Measurements from ENCODE around the gene GAPDH.
A peak's percentile ranks its signal among the peaks of the same experiment; 100 is the strongest.

GAPDH gene

DNA sequence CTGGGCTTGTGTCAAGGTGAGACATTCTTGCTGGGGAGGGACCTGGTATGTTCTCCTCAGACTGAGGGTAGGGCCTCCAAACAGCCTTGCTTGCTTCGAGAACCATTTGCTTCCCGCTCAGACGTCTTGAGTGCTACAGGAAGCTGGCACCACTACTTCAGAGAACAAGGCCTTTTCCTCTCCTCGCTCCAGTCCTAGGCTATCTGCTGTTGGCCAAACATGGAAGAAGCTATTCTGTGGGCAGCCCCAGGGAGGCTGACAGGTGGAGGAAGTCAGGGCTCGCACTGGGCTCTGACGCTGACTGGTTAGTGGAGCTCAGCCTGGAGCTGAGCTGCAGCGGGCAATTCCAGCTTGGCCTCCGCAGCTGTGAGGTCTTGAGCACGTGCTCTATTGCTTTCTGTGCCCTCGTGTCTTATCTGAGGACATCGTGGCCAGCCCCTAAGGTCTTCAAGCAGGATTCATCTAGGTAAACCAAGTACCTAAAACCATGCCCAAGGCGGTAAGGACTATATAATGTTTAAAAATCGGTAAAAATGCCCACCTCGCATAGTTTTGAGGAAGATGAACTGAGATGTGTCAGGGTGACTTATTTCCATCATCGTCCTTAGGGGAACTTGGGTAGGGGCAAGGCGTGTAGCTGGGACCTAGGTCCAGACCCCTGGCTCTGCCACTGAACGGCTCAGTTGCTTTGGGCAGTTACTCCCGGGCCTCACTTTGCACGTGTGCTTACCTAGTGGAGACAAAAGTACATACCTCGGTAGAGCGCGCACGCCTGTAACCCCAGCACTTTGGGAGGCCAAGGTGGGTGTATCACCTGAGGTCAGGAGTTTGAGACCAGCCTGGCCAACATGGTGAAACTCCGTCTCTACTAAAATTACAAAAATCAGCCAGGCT, 4.3 kb downstream of the GAPDH start:
- no peak for DNase-seq (ENCODE audit: low read depth)
- H3K4me3 ChIP-seq (ENCODE audit: low read depth, low read length), result no peak overlapping the region
- TF ChIP-seq, protein P1, sequence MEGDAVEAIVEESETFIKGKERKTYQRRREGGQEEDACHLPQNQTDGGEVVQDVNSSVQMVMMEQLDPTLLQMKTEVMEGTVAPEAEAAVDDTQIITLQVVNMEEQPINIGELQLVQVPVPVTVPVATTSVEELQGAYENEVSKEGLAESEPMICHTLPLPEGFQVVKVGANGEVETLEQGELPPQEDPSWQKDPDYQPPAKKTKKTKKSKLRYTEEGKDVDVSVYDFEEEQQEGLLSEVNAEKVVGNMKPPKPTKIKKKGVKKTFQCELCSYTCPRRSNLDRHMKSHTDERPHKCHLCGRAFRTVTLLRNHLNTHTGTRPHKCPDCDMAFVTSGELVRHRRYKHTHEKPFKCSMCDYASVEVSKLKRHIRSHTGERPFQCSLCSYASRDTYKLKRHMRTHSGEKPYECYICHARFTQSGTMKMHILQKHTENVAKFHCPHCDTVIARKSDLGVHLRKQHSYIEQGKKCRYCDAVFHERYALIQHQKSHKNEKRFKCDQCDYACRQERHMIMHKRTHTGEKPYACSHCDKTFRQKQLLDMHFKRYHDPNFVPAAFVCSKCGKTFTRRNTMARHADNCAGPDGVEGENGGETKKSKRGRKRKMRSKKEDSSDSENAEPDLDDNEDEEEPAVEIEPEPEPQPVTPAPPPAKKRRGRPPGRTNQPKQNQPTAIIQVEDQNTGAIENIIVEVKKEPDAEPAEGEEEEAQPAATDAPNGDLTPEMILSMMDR (conservative IDR thresholded peaks at IDR 0.05; ENCODE audit: low read depth, low read length), result no peak

DNA sequence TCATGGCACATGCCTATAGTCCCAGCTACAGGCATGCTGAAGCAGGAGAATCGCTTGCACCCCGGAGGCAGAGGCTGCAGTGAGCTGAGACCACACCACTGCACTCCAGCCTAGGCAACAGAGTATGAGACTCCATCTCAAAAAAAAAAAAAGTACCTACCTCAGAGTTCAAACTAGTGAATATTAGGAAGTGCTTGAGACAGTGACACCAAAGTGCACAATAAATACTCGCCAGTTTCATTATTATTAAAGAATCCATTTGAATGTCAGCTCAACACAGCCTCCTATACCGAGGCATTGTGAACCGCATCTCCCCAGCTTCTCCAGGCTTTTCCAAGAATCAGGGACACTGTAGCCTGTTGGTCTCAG, 5.0 kb downstream of the GAPDH start:
- TF ChIP-seq, protein P1 (conservative IDR thresholded peaks at IDR 0.05; ENCODE audit: low read depth, low read length), result no peak
- no peak overlapping the region for H3K4me3 ChIP-seq (ENCODE audit: low read depth, low read length)
- DNase-seq (ENCODE audit: low read depth), result no peak

DNA sequence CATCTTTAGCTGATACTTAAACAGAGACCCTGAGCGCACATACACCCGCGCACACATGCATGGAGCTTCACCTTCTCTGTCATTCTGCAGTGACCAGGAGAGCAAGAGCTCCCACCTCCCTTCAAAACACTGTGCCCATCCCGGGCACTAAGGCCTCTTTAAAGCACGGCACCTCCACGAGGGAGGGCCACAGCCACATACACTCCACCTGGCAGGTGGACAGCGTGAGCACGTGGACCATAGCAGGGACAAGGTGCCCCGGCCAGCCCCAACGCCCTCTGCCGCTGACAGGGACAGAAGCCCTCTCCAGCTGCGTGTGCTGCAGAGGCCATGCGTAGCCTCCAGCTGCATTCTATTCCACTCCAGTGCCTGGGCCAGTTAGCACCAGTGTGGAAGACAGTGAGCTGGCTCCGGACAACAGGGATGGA, 5.4 kb downstream of the GAPDH start:
- H3K4me3 ChIP-seq (ENCODE audit: low read depth, low read length), result no peak overlapping the region
- no peak for DNase-seq (ENCODE audit: low read depth)
- TF ChIP-seq, protein P1 (conservative IDR thresholded peaks at IDR 0.05; ENCODE audit: low read depth, low read length), result no peak

GRCh38 chr12:6540181-6540877, 6.0 kb downstream of the GAPDH start:
- peak overlapping the region; percentile 14 for H3K4me3 ChIP-seq (ENCODE audit: low read depth, low read length)
- DNase-seq (ENCODE audit: low read depth), result peak; percentile 90

GRCh38 chr12:6541371-6542165, 7.3 kb downstream of the GAPDH start:
- no peak for DNase-seq (ENCODE audit: low read depth)
- H3K4me3 ChIP-seq (ENCODE audit: low read depth, low read length), result no peak overlapping the region
- TF ChIP-seq, protein P1 (conservative IDR thresholded peaks at IDR 0.05; ENCODE audit: low read depth, low read length), result no peak

More at GRCh38 chr12:6540181-6540877, 6.0 kb downstream of the GAPDH start:
- TF ChIP-seq, protein P1 (conservative IDR thresholded peaks at IDR 0.05; ENCODE audit: low read depth, low read length), result no peak

DNA sequence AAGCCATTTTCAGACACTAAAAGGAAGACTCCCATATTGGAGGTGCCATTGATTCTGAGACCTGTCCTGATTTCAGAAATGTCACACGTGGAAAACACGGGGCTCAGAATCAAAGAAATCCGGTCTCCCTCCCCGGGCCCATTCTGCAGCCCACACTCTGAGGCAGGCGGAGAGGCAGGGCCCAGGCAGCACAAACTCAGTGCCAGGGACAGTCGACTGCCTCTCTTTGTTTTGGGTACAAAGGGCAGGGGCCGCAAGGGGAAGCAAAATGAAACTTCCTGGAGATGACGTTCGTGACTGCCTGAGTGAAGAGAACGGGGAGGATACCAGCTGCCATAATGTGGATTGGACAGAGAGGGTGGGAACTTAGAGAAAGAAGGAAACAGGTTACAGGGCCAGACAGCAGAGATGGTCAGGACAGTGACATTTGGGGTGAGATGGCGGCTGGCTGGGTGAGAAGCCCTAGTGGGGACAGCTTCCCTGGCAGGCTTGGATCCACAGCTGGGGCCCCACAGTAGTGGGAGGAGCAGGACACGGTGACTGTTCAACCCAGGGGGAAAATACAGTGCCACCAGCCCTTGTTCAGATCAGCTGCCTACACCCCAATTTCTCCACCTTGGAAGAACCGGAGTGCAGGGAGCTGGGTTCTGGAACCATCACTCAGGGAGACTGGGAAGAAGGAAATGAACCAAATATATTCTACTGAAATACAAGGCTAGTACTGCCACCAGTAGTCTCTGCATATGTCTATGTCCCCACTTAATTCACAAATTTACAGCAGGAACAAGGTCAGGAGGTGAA, 8.1 kb downstream of the GAPDH start:
- no peak for DNase-seq (ENCODE audit: low read depth)
- TF ChIP-seq, protein P1 (conservative IDR thresholded peaks at IDR 0.05; ENCODE audit: low read depth, low read length), result no peak
- no peak overlapping the region for H3K4me3 ChIP-seq (ENCODE audit: low read depth, low read length)

Data from choroid plexus epithelial cell (primary cell).